B cell (primary cell): Measurements from ENCODE around the gene SLC22A15. TPM values are rescaled to one million over a fixed set of nuclear protein-coding genes. Genes with fewer than 3 reads are reported as not detected.

ENCODE experiments used
- ATAC-seq: fragments of 200-7000 bp; cut with Tn5 transposase; one replicate; pipeline ENCODE4 v1.10.0; 2021; ENCODE audit warnings: low read depth, mild to moderate bottlenecking, moderate number of reproducible peaks, moderate library complexity
- CTCF ChIA-PET: fragments of 350-600 bp; sonication (Branson Sonifier 250); formaldehyde crosslinking; loops from one replicate; lab custom pipeline; 2021; ENCODE audit warnings: antibody characterized with exemption, inconsistent platforms; lab: Charles Lee
- POLR2A ChIA-PET: fragments of 350-600 bp; sonication (Branson Sonifier 250); formaldehyde crosslinking; loops from one replicate; lab custom pipeline; 2021; ENCODE audit warnings: antibody characterized with exemption; lab: Charles Lee
- DNase-seq: peaks from one replicate; pipeline ENCODE4 v3.0.0; 2013
- H2AFZ ChIP-seq: 2 replicates; pipeline ENCODE4 v1.6.1; 2012; ENCODE audit warnings: mild to moderate bottlenecking, low read depth, low read length; ENCODE audit not compliant: insufficient read depth, poor library complexity, severe bottlenecking
- H3K27ac ChIP-seq, 2 donors: 1 replicate in 1 of 2; 2 replicates in 1 of 2; pipeline ENCODE4 v1.5.1; 2012 to 2013; ENCODE audit warnings: low read length in 2 of 2, mild to moderate bottlenecking in 2 of 2, moderate library complexity in 1 of 2
- H3K27me3 ChIP-seq, 4 experiments: fragments of 200-600 bp in 1 of 4; sonication (generic) in 1 of 4; replicated peaks in 1 of 4; 1 replicate in 2 of 4; 2 replicates in 2 of 4; pipeline versions ENCODE4 v1.6.1 to v1.7.0; 2013 to 2016; ENCODE audit warnings: low read length in 3 of 4, mild to moderate bottlenecking in 2 of 4, mixed read lengths in 1 of 4, moderate library complexity in 1 of 4; ENCODE audit not compliant: insufficient read depth in 4 of 4, control insufficient read depth in 3 of 4; ENCODE audit errors: control extremely low read depth in 1 of 4
- H3K36me3 ChIP-seq, 2 experiments: replicated peaks in 1 of 2; 1 replicate in 1 of 2; 2 replicates in 1 of 2; pipeline versions ENCODE4 v1.6.1 to v1.7.1; 2013; ENCODE audit warnings: low read length in 1 of 2; ENCODE audit not compliant: insufficient read depth in 2 of 2, control insufficient read depth in 1 of 2; ENCODE audit errors: control extremely low read depth in 1 of 2, extremely low read depth in 1 of 2
- H3K4me1 ChIP-seq, 2 donors: fragments of 200-600 bp in 1 of 2; sonication (generic) in 1 of 2; 1 replicate in 1 of 2; 2 replicates in 1 of 2; pipeline versions ENCODE4 v1.5.1 to v1.6.1; 2013 to 2017; ENCODE audit warnings: low read length in 2 of 2; ENCODE audit not compliant: control insufficient read depth in 2 of 2, insufficient read depth in 2 of 2
- H3K4me2 ChIP-seq: replicated peaks from 2 replicates; pipeline ENCODE3; 2012; ENCODE audit warnings: mild to moderate bottlenecking, low read depth, low read length; ENCODE audit not compliant: poor library complexity, severe bottlenecking
- H3K4me3 ChIP-seq, 5 experiments: fragments of 200-600 bp in 1 of 5; sonication (generic) in 1 of 5; 1 replicate in 3 of 5; 2 replicates in 2 of 5; pipeline versions ENCODE4 v1.5.1 to v1.7.0; 2011 to 2016; ENCODE audit warnings: low read length in 4 of 5, mild to moderate bottlenecking in 4 of 5, low read depth in 2 of 5, control low read depth in 1 of 5, moderate library complexity in 1 of 5; ENCODE audit not compliant: insufficient read depth in 1 of 5; ENCODE audit errors: control extremely low read depth in 1 of 5, extremely low read depth in 1 of 5
- H3K79me2 ChIP-seq: fragments of 200-600 bp; sonication (generic); one replicate; pipeline ENCODE4 v1.6.0; 2016; ENCODE audit warnings: low read length; ENCODE audit not compliant: control insufficient read depth, insufficient read depth
- H3K9ac ChIP-seq: fragments of 200-600 bp; sonication (generic); 2 replicates; pipeline ENCODE4 v1.6.1; 2017; ENCODE audit warnings: mild to moderate bottlenecking, low read length, moderate library complexity
- H3K9me3 ChIP-seq, 3 donors: one replicate each; pipeline versions ENCODE4 v1.6.1 to v1.7.1; 2013; ENCODE audit warnings: low read length in 2 of 3; ENCODE audit not compliant: control insufficient read depth in 2 of 3, insufficient read depth in 1 of 3; ENCODE audit errors: control extremely low read depth in 1 of 3
- H4K20me1 ChIP-seq: 2 replicates; pipeline ENCODE4 v1.6.0; 2012; ENCODE audit warnings: mild to moderate bottlenecking, low read length; ENCODE audit not compliant: insufficient read depth, control insufficient read depth, poor library complexity, severe bottlenecking
- H3K27ac Mint-ChIP-seq: one replicate; pipeline ENCODE4 v1.8.0; 2021; ENCODE audit warnings: mixed read lengths
- H3K27me3 Mint-ChIP-seq: one replicate; pipeline ENCODE4 v1.8.0; 2021; ENCODE audit warnings: mixed read lengths
- H3K4me1 Mint-ChIP-seq: one replicate; pipeline ENCODE4 v1.8.0; 2021; ENCODE audit warnings: mixed read lengths
- H3K4me3 Mint-ChIP-seq: one replicate; pipeline ENCODE4 v1.8.0; 2021; ENCODE audit warnings: mixed read lengths
- H3K9me3 Mint-ChIP-seq: one replicate; pipeline ENCODE4 v1.8.0; 2022; ENCODE audit warnings: mixed read lengths; ENCODE audit not compliant: insufficient read depth
- CTCF ChIP-seq: fragments of 200-600 bp; IDR thresholded peaks from one replicate; pipeline ENCODE4 v1.8.0; 2022; ENCODE audit warnings: antibody characterized with exemption, mild to moderate bottlenecking
- EZH2 ChIP-seq: IDR thresholded peaks from 2 replicates; pipeline ENCODE4 v1.6.1; 2012; ENCODE audit warnings: borderline replicate concordance, low read depth, mild to moderate bottlenecking, moderate library complexity, low read length; ENCODE audit not compliant: insufficient read depth, poor library complexity, severe bottlenecking
- WGBS: methylation state at CpG from one replicate; pipeline ENCODE4 v1.1.5; 2013; ENCODE audit warnings: missing lambda C conversion rate; ENCODE audit not compliant: insufficient coverage; 5-methylcytosine and 5-hydroxymethylcytosine counted together
- intact Hi-C: fragments of 100-400 bp; cut with micrococcal nuclease; formaldehyde crosslinking; loops from one replicate; pipeline ENCODE4 v1.10.0; 2022
- polyA plus RNA-seq: library from polyadenylated mRNA; depleted of rRNA; stranded (reverse); fragments of >200 nt; gene quantifications from 2 replicates; pipeline ENCODE4 v1.2.3, GENCODE V29; 2012
- total RNA-seq, 2 donors: library from RNA; stranded (reverse); fragments of 120-200 nt in 1 of 2; gene quantifications; 1 replicate in 1 of 2; 2 replicates in 1 of 2; pipeline versions ENCODE4 v1.2.3 to v1.2.4, GENCODE V29; 2013 to 2022

SLC22A15 gene
- total and polyA plus RNA-seq, 2 donors (not counting 1 experiment from before 2014, with no cell fraction given), result 3.9 to 7.5 TPM

GRCh38 chr1:116008656-116009390 lies 32.5 kb downstream of the SLC22A15 start:
- no peaks in the 10 kb centered on the region for H3K27me3 ChIP-seq
- H3K4me1 ChIP-seq, result peaks cover 11 to 15% of the 10 kb centered on the region in 2 donors
- WGBS, result 100% methylated on average over 3 of the region's 6 CpGs
- DNase-seq (no peak), ATAC-seq (no peak)
- Mint-ChIP-seq H3K4me1 (peaks cover 15% of the 10 kb centered on the region), H3K27ac (no peak overlapping the region), H3K4me3 (no peak overlapping the region), H3K9me3 (peaks cover 4% of the 10 kb centered on the region), H3K27me3 (no peaks in the 10 kb centered on the region)
- H3K27ac ChIP-seq, result no peak overlapping the region
- H3K9ac ChIP-seq, result no peak overlapping the region
- ChIA-PET POLR2A (no interaction called here), CTCF (no interaction called here)
- H3K79me2 ChIP-seq, result no peaks in the 10 kb centered on the region
- no peaks in the 10 kb centered on the region for H3K9me3 ChIP-seq
- TF ChIP-seq CTCF (no peak), EZH2 (no peak)
- H4K20me1 ChIP-seq, result no peaks in the 10 kb centered on the region
- intact Hi-C loops, result no loop called here
- H3K4me2 ChIP-seq, result no peak overlapping the region
- no peaks in the 10 kb centered on the region for H3K36me3 ChIP-seq
- no peak overlapping the region for H3K4me3 ChIP-seq
- no peak overlapping the region for H2AFZ ChIP-seq

GRCh38 chr1:116012716-116013115 lies 36.4 kb downstream of the SLC22A15 start:
- Histone ChIP-seq H4K20me1 (no peaks in the 10 kb centered on the region), H3K4me3 (no peak overlapping the region), H3K9me3 (no peaks in the 10 kb centered on the region), H3K27me3 (no peaks in the 10 kb centered on the region), H3K27ac (no peak overlapping the region), H3K4me2 (no peak overlapping the region), H2AFZ (no peak overlapping the region), H3K4me1 (no peaks in the 10 kb centered on the region), H3K9ac (no peak overlapping the region), H3K79me2 (no peaks in the 10 kb centered on the region), H3K36me3 (no peaks in the 10 kb centered on the region)
- no peak for DNase-seq
- ChIA-PET POLR2A (no interaction called here), CTCF (no interaction called here)
- intact Hi-C loops, result no loop called here
- no peak overlapping the region for H3K27ac Mint-ChIP-seq
- no peaks in the 10 kb centered on the region for H3K4me1 Mint-ChIP-seq
- H3K4me3 Mint-ChIP-seq, result no peak overlapping the region
- no CpG with 5 or more reads among the region's 2 CpGs for WGBS
- H3K27me3 Mint-ChIP-seq, result no peaks in the 10 kb centered on the region
- TF ChIP-seq EZH2, result no peak
- TF ChIP-seq CTCF, result no peak
- no peaks in the 10 kb centered on the region for H3K9me3 Mint-ChIP-seq
- ATAC-seq, result no peak
